Natural killer cell (primary cell): ENCODE results near the gene PCNX1. TPM values are rescaled to one million over a fixed set of nuclear protein-coding genes. Genes with fewer than 3 reads are reported as not detected.
"Not testable (repeated sequence)": the region's sequence is repeated elsewhere in the genome, so short reads cannot be mapped to it uniquely, and the experiment has no call there.

ENCODE experiments used
- ATAC-seq, 3 donors: fragments of 150-1000 bp in 2 of 3; fragments of 200-7000 bp in 1 of 3; cut with Tn5 transposase; 1 replicate in 1 of 3; 2 replicates in 2 of 3; pipeline ENCODE4 v1.10.0; 2021; ENCODE audit warnings: mild to moderate bottlenecking in 2 of 3, moderate library complexity in 2 of 3
- DNase-seq, 2 donors: peaks; one replicate each; pipeline versions ENCODE4 v3.0.0 to v3.0.0-alpha.2; 2013 to 2021; ENCODE audit warnings: mixed read lengths in 1 of 2
- H3K27ac ChIP-seq: one replicate; pipeline ENCODE4 v1.5.1; 2013; ENCODE audit warnings: mild to moderate bottlenecking, low read length
- H3K27me3 ChIP-seq: one replicate; pipeline ENCODE4 v1.6.1; 2013; ENCODE audit warnings: low read length; ENCODE audit not compliant: control insufficient read depth, insufficient read depth
- H3K36me3 ChIP-seq: one replicate; pipeline ENCODE4 v1.6.1; 2013; ENCODE audit warnings: low read length; ENCODE audit not compliant: control insufficient read depth, insufficient read depth
- H3K4me1 ChIP-seq: one replicate; pipeline ENCODE4 v1.6.1; 2013; ENCODE audit warnings: low read length; ENCODE audit not compliant: control insufficient read depth, insufficient read depth
- H3K4me3 ChIP-seq: one replicate; pipeline ENCODE4 v1.5.1; 2013; ENCODE audit warnings: low read length
- H3K9me3 ChIP-seq: one replicate; pipeline ENCODE4 v1.6.1; 2013; ENCODE audit warnings: low read length; ENCODE audit not compliant: control insufficient read depth, insufficient read depth
- H3K27ac Mint-ChIP-seq, 2 donors: one replicate each; pipeline ENCODE4 v1.8.0; 2022; ENCODE audit warnings: mild to moderate bottlenecking in 2 of 2, mixed read lengths in 2 of 2, moderate library complexity in 1 of 2
- H3K27me3 Mint-ChIP-seq, 2 donors: one replicate each; pipeline ENCODE4 v1.8.0; 2022; ENCODE audit warnings: low read depth in 2 of 2, mixed read lengths in 2 of 2
- H3K36me3 Mint-ChIP-seq: one replicate; pipeline ENCODE4 v1.8.0; 2022; ENCODE audit warnings: mixed read lengths
- H3K4me1 Mint-ChIP-seq, 2 donors: one replicate each; pipeline ENCODE4 v1.8.0; 2022; ENCODE audit warnings: mixed read lengths in 2 of 2
- H3K4me3 Mint-ChIP-seq: one replicate; pipeline ENCODE4 v1.8.0; 2022; ENCODE audit warnings: mild to moderate bottlenecking, moderate library complexity, mixed read lengths
- H3K9me3 Mint-ChIP-seq, 2 donors: one replicate each; pipeline ENCODE4 v1.8.0; 2022; ENCODE audit warnings: mixed read lengths in 2 of 2
- CTCF ChIP-seq: fragments of 200-600 bp; IDR thresholded peaks from one replicate; pipeline ENCODE4 v1.8.0; 2022; ENCODE audit warnings: antibody characterized with exemption
- WGBS: methylation state at CpG from one replicate; pipeline ENCODE4 v1.1.7; 2013; ENCODE audit warnings: missing lambda C conversion rate; ENCODE audit not compliant: insufficient coverage; 5-methylcytosine and 5-hydroxymethylcytosine counted together
- intact Hi-C: fragments of 100-400 bp; cut with micrococcal nuclease; formaldehyde crosslinking; loops from one replicate; pipeline ENCODE4 v1.14.2; 2022
- total RNA-seq, 4 donors: library from RNA; stranded (reverse); fragments of 120-200 nt in 1 of 4; gene quantifications; one replicate each; pipeline versions ENCODE4 v1.2.3 to v1.2.4, GENCODE V29; 2013 to 2022

PCNX1 gene
- total RNA-seq, 3 donors from 2014 or later (not counting 1 experiment from before 2014, with no cell fraction given): 79.8 to 124 (median 119) TPM

- no peaks in the 10 kb centered on the region for H3K4me1 ChIP-seq
- Mint-ChIP-seq H3K27me3 (no peaks in the 10 kb centered on the region), H3K27ac (peak overlapping the region in 1 of 2 donors; percentile 54), H3K9me3 (no peaks in the 10 kb centered on the region), H3K4me1 (peaks cover 18 to 23% of the 10 kb centered on the region in 2 donors), H3K36me3 (peaks cover 23% of the 10 kb centered on the region), H3K4me3 (no peak overlapping the region)
- WGBS: 95% methylated on average over 4 of the region's 4 CpGs
- no peaks in the 10 kb centered on the region for H3K9me3 ChIP-seq
- TF ChIP-seq CTCF: no peak
- intact Hi-C loops: no loop called here
- ATAC-seq (no peak), DNase-seq (no peak)
- no peaks in the 10 kb centered on the region for H3K27me3 ChIP-seq
- H3K27ac ChIP-seq: no peak overlapping the region
- peaks cover 28% of the 10 kb centered on the region for H3K36me3 ChIP-seq
- H3K4me3 ChIP-seq: no peak overlapping the region
These were observed 105.6 kb downstream of the PCNX1 start for GRCh38 chr14:71012888-71013287.

GRCh38 chr14:71013551-71014192 lies 106.4 kb downstream of the PCNX1 start:
- H3K9me3 Mint-ChIP-seq: no peaks in the 10 kb centered on the region
- Histone ChIP-seq H3K9me3 (no peaks in the 10 kb centered on the region), H3K4me1 (no peaks in the 10 kb centered on the region), H3K27ac (no peak overlapping the region), H3K36me3 (peaks cover 29% of the 10 kb centered on the region), H3K4me3 (no peak overlapping the region), H3K27me3 (no peaks in the 10 kb centered on the region)
- WGBS: 70% methylated on average over 1 of the region's 1 CpG
- H3K27ac Mint-ChIP-seq: peak overlapping the region; percentile 54 to 72
- peaks cover 18 to 23% of the 10 kb centered on the region in 2 donors for H3K4me1 Mint-ChIP-seq
- ATAC-seq: no peak
- no peak overlapping the region for H3K4me3 Mint-ChIP-seq
- no peak for DNase-seq
- TF ChIP-seq CTCF: no peak
- intact Hi-C loops: no loop called here
- peaks cover 23% of the 10 kb centered on the region for H3K36me3 Mint-ChIP-seq
- no peaks in the 10 kb centered on the region for H3K27me3 Mint-ChIP-seq

DNA sequence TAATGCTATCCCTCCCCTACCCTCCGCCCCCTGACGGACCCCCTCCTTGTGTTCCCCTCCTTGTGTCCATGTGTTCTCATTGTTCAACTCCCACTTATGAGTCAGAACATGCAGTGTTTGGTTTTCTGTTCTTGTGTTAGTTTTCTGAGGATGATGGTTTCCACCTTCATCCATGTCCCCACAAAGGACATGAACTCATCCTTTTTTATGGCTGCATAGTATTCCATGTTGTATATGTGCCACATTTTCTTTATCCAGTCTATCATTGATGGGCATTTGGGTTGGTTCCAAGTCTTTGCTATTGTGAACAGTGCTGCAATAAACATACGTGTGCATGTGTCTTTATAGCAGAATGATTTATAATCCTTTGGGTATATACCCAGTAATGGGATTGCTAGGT lies 112.7 kb downstream of the PCNX1 start:
- H3K4me3 ChIP-seq, H3K9me3 Mint-ChIP-seq, ATAC-seq, H3K27me3 ChIP-seq, H3K4me3 Mint-ChIP-seq, H3K9me3 ChIP-seq, H3K27ac Mint-ChIP-seq, intact Hi-C loops, DNase-seq, H3K27ac ChIP-seq, H3K4me1 ChIP-seq, H3K27me3 Mint-ChIP-seq: not testable (repeated sequence)
- H3K4me1 Mint-ChIP-seq: peaks cover 12 to 14% of the 10 kb centered on the region in 2 donors
- WGBS: 86% methylated on average over 1 of the region's 3 CpGs
- peaks cover 11% of the 10 kb centered on the region for H3K36me3 Mint-ChIP-seq
- H3K36me3 ChIP-seq: peaks cover 44% of the 10 kb centered on the region

GRCh38 chr14:71021347-71022011 lies 114.2 kb downstream of the PCNX1 start:
- WGBS: no CpG with 5 or more reads among the region's 1 CpG
- Mint-ChIP-seq H3K4me3 (no peak overlapping the region), H3K9me3 (no peaks in the 10 kb centered on the region), H3K27ac (peak overlapping the region; percentile 3 to 5), H3K4me1 (peaks cover 12 to 14% of the 10 kb centered on the region in 2 donors), H3K27me3 (no peaks in the 10 kb centered on the region), H3K36me3 (peaks cover 10% of the 10 kb centered on the region)
- Histone ChIP-seq H3K27me3 (no peaks in the 10 kb centered on the region), H3K27ac (no peak overlapping the region), H3K36me3 (peaks cover 38% of the 10 kb centered on the region), H3K4me3 (no peak overlapping the region), H3K4me1 (no peaks in the 10 kb centered on the region), H3K9me3 (no peaks in the 10 kb centered on the region)
- TF ChIP-seq CTCF: no peak
- DNase-seq (no peak), ATAC-seq (no peak)
- intact Hi-C loops: no loop called here
